Skeletal muscle cell (primary cell): ENCODE measurements around the gene NLRP4.

Experiments
- DNase-seq: peaks from one replicate; pipeline ENCODE4 v3.0.0-alpha.2; 2010; ENCODE audit warnings: low read depth
- H3K4me3 ChIP-seq: 2 replicates; pipeline ENCODE4 v1.5.1; 2011; ENCODE audit warnings: low read depth, mild to moderate bottlenecking, control low read depth, low read length, moderate library complexity

The NLRP4 gene

GRCh38 chr19:55836340-55836739 is at the start of gene NLRP4:
NLRP4 (plus strand) TSS chr19:55836540; CDS start chr19:55852081, 15,541 bp downstream.
- no peak within 1 kb of the TSS for H3K4me3 ChIP-seq
- no peak for DNase-seq

GRCh38 chr19:55795021-55795420 is 41.3 kb upstream of the NLRP4 start:
- no peak for DNase-seq

GRCh38 chr19:55801416-55801815 is 34.9 kb upstream of the NLRP4 start:
- no peak overlapping the region for H3K4me3 ChIP-seq

More at GRCh38 chr19:55795021-55795420, 41.3 kb upstream of the NLRP4 start:
- no peak overlapping the region for H3K4me3 ChIP-seq

GRCh38 chr19:55802281-55802680 is 34.1 kb upstream of the NLRP4 start:
- no peak overlapping the region for H3K4me3 ChIP-seq

More at GRCh38 chr19:55801416-55801815, 34.9 kb upstream of the NLRP4 start:
- DNase-seq: no peak

GRCh38 chr19:55809381-55810058 is 26.8 kb upstream of the NLRP4 start:
- H3K4me3 ChIP-seq: no peak overlapping the region
- no peak for DNase-seq

More at GRCh38 chr19:55802281-55802680, 34.1 kb upstream of the NLRP4 start:
- DNase-seq: no peak

- DNase-seq: no peak
- H3K4me3 ChIP-seq: no peak overlapping the region
These were observed 25.0 kb upstream of the NLRP4 start for GRCh38 chr19:55811340-55811739.

- H3K4me3 ChIP-seq: no peak overlapping the region
- DNase-seq: no peak
These were observed 23.9 kb upstream of the NLRP4 start for GRCh38 chr19:55812449-55812848.

- no peak overlapping the region for H3K4me3 ChIP-seq
- no peak for DNase-seq
These were observed 22.4 kb upstream of the NLRP4 start for GRCh38 chr19:55813906-55814305.

GRCh38 chr19:55820037-55820436 is 16.3 kb upstream of the NLRP4 start:
- no peak for DNase-seq
- H3K4me3 ChIP-seq: no peak overlapping the region

GRCh38 chr19:55830656-55831055 is 5.7 kb upstream of the NLRP4 start:
- H3K4me3 ChIP-seq: no peak overlapping the region
- no peak for DNase-seq

- no peak for DNase-seq
- H3K4me3 ChIP-seq: no peak within 1 kb of the TSS
These were observed 4.5 kb upstream of the NLRP4 start, which contains the start of gene NLRP11 for GRCh38 chr19:55831846-55832245. NLRP11 (minus strand) TSS chr19:55831999; CDS start chr19:55818174, 13,825 bp downstream.

GRCh38 chr19:55832676-55833075 is 3.7 kb upstream of the NLRP4 start:
- DNase-seq: no peak

GRCh38 chr19:55838251-55838650 is 1.9 kb downstream of the NLRP4 start:
- DNase-seq: no peak

More at GRCh38 chr19:55832676-55833075, 3.7 kb upstream of the NLRP4 start:
- H3K4me3 ChIP-seq: no peak overlapping the region

GRCh38 chr19:55838906-55839305 is 2.6 kb downstream of the NLRP4 start:
- no peak for DNase-seq
- H3K4me3 ChIP-seq: no peak overlapping the region

More at GRCh38 chr19:55838251-55838650, 1.9 kb downstream of the NLRP4 start:
- no peak overlapping the region for H3K4me3 ChIP-seq

GRCh38 chr19:55855160-55855559 is 18.8 kb downstream of the NLRP4 start:
- DNase-seq: no peak
- no peak overlapping the region for H3K4me3 ChIP-seq

- no peak for DNase-seq
- H3K4me3 ChIP-seq: no peak overlapping the region
These were observed 20.8 kb downstream of the NLRP4 start for GRCh38 chr19:55857149-55857548.

GRCh38 chr19:55857974-55858373 is 21.6 kb downstream of the NLRP4 start:
- no peak for DNase-seq
- H3K4me3 ChIP-seq: no peak overlapping the region

- no peak for DNase-seq
- no peak overlapping the region for H3K4me3 ChIP-seq
These were observed 22.1 kb downstream of the NLRP4 start for GRCh38 chr19:55858401-55858800.

- no peak overlapping the region for H3K4me3 ChIP-seq
- DNase-seq: no peak
These were observed 22.6 kb downstream of the NLRP4 start for GRCh38 chr19:55858969-55859368.

GRCh38 chr19:55866521-55866920 is 30.2 kb downstream of the NLRP4 start:
- H3K4me3 ChIP-seq: no peak overlapping the region
- DNase-seq: no peak

GRCh38 chr19:55867101-55867500 is 30.8 kb downstream of the NLRP4 start:
- no peak overlapping the region for H3K4me3 ChIP-seq
- no peak for DNase-seq
